HepG2 (cell line): ENCODE results near the gene FKBP10. TPM values are rescaled to one million over a fixed set of nuclear protein-coding genes. Genes with fewer than 3 reads are reported as not detected.

Experiments
- ATM ChIP-seq: fragments of 450-650 bp; IDR thresholded peaks from 2 replicates; pipeline ENCODE4 v1.7.1; 2017; ENCODE audit warnings: mild to moderate bottlenecking, borderline replicate concordance
- DBP ChIP-seq: sonication (generic); formaldehyde crosslinking; IDR thresholded peaks from 2 replicates; pipeline ENCODE4 v1.4.0; 2020; ENCODE audit warnings: missing genetic modification reagents; ENCODE audit errors: not compliant biosample characterization
- EEA1 ChIP-seq: sonication (generic); formaldehyde crosslinking; IDR thresholded peaks from 2 replicates; pipeline ENCODE4 v1.5.1; 2020; ENCODE audit warnings: mild to moderate bottlenecking, missing genetic modification reagents, borderline replicate concordance
- FOXK2 ChIP-seq: fragments of 450-650 bp; IDR thresholded peaks from 2 replicates; pipeline ENCODE4 v1.6.1; 2016
- GFI1 ChIP-seq: sonication (generic); formaldehyde crosslinking; IDR thresholded peaks from 2 replicates; pipeline ENCODE4 v1.5.0; 2020; ENCODE audit warnings: missing genetic modification reagents, mild to moderate bottlenecking, borderline replicate concordance
- HNF4G ChIP-seq, 2 experiments: sonication (generic) in 1 of 2; formaldehyde crosslinking in 1 of 2; IDR thresholded peaks; 2 replicates each; pipeline versions ENCODE4 v1.4.0 to v1.6.1; 2011 to 2020; ENCODE audit warnings: borderline replicate concordance in 2 of 2, low read depth in 2 of 2, mild to moderate bottlenecking in 2 of 2, low read length in 1 of 2, missing genetic modification reagents in 1 of 2, moderate library complexity in 1 of 2
- HNRNPH1 ChIP-seq: fragments of 200-400 bp; formaldehyde crosslinking; optimal IDR thresholded peaks from 2 replicates; pipeline ENCODE3; 2017; ENCODE audit warnings: mild to moderate bottlenecking, low read depth, low read length
- JARID2 ChIP-seq: sonication (generic); formaldehyde crosslinking; IDR thresholded peaks from 2 replicates; pipeline ENCODE4 v1.8.1; 2023; ENCODE audit warnings: missing genetic modification reagents, inconsistent platforms; ENCODE audit not compliant: insufficient replicate concordance
- KLF16 ChIP-seq, 2 experiments: sonication (generic) in 1 of 2; formaldehyde crosslinking in 1 of 2; IDR thresholded peaks; 2 replicates each; pipeline versions ENCODE4 v1.6.1 to v1.8.0; 2016 to 2023; ENCODE audit warnings: missing genetic modification reagents in 2 of 2, missing compliant biosample characterization in 1 of 2
- LCORL ChIP-seq, 2 experiments: fragments of 450-650 bp in 1 of 2; sonication (generic) in 1 of 2; formaldehyde crosslinking in 1 of 2; IDR thresholded peaks; 2 replicates each; pipeline versions ENCODE4 v1.5.0 to v1.6.1; 2017 to 2020; ENCODE audit warnings: antibody characterized with exemption in 1 of 2, missing genetic modification reagents in 1 of 2
- RAD51 ChIP-seq: fragments of 450-650 bp; IDR thresholded peaks from 2 replicates; pipeline ENCODE4 v1.6.1; 2016; ENCODE audit warnings: borderline replicate concordance
- RFXANK ChIP-seq: IDR thresholded peaks from 2 replicates; pipeline ENCODE4 v1.6.1; 2016
- TBL1XR1 ChIP-seq: fragments of 150-350 bp; IDR thresholded peaks from 2 replicates; pipeline ENCODE4 v1.6.1; 2014; ENCODE audit warnings: borderline replicate concordance, low read length; ENCODE audit not compliant: partially characterized antibody
- ZBTB34 ChIP-seq: sonication (generic); formaldehyde crosslinking; IDR thresholded peaks from 2 replicates; pipeline ENCODE4 v1.8.0; 2022; ENCODE audit warnings: mild to moderate bottlenecking, missing genetic modification reagents
- ZBTB49 ChIP-seq: sonication (generic); formaldehyde crosslinking; IDR thresholded peaks from 2 replicates; pipeline ENCODE4 v1.4.0; 2020; ENCODE audit warnings: missing genetic modification reagents, borderline replicate concordance
- ZNF414 ChIP-seq: sonication (generic); formaldehyde crosslinking; IDR thresholded peaks from 2 replicates; pipeline ENCODE4 v1.5.0; 2020; ENCODE audit warnings: missing genetic modification reagents
- ZNF660 ChIP-seq: sonication (generic); formaldehyde crosslinking; IDR thresholded peaks from 2 replicates; pipeline ENCODE4 v1.5.1; 2020; ENCODE audit warnings: mild to moderate bottlenecking, low read depth, missing genetic modification reagents, borderline replicate concordance
- ZNF670 ChIP-seq: sonication (generic); formaldehyde crosslinking; IDR thresholded peaks from 2 replicates; pipeline ENCODE4 v1.8.0; 2022; ENCODE audit warnings: mild to moderate bottlenecking, missing genetic modification reagents, borderline replicate concordance
- ZNF784 ChIP-seq: sonication (generic); formaldehyde crosslinking; IDR thresholded peaks from 2 replicates; pipeline ENCODE4 v1.5.1; 2020; ENCODE audit warnings: missing genetic modification reagents, mild to moderate bottlenecking, borderline replicate concordance
- polyA plus RNA-seq, 8 experiments: library from polyadenylated mRNA; depleted of rRNA in 3 of 8; stranded (reverse) in 7 of 8; unstranded in 1 of 8; fragments of >200 nt; fragmentation: Illumina TruSeq in 4 of 8; extraction: Trizol in 4 of 8; gene quantifications; 2 replicates each; pipeline versions ENCODE4 v1.2.1 to v1.2.3, GENCODE V29; 2011 to 2016; ENCODE audit warnings: low read depth in 4 of 8, missing spikeins in 1 of 8, mixed read lengths in 1 of 8; ENCODE audit not compliant: insufficient read depth in 1 of 8
- total RNA-seq, 5 experiments: library from RNA; depleted of rRNA; stranded (reverse); fragments of >200 nt; fragmentation: Illumina TruSeq; extraction: Trizol; gene quantifications; 2 replicates each; pipeline ENCODE4 v1.2.3, GENCODE V29; 2016; ENCODE audit warnings: low read depth in 1 of 5
- TF ChIP-seq, protein P1 (sequence below): sonication (generic); formaldehyde crosslinking; IDR thresholded peaks from 2 replicates; pipeline ENCODE4 v1.8.1; 2022; ENCODE audit warnings: mild to moderate bottlenecking, missing genetic modification reagents

The FKBP10 gene
- total and polyA plus RNA-seq, 2 of the 13 experiments (the other 11 are each of a cell fraction or from before 2014, with no cell fraction given): 149 to 573 TPM

DNA sequence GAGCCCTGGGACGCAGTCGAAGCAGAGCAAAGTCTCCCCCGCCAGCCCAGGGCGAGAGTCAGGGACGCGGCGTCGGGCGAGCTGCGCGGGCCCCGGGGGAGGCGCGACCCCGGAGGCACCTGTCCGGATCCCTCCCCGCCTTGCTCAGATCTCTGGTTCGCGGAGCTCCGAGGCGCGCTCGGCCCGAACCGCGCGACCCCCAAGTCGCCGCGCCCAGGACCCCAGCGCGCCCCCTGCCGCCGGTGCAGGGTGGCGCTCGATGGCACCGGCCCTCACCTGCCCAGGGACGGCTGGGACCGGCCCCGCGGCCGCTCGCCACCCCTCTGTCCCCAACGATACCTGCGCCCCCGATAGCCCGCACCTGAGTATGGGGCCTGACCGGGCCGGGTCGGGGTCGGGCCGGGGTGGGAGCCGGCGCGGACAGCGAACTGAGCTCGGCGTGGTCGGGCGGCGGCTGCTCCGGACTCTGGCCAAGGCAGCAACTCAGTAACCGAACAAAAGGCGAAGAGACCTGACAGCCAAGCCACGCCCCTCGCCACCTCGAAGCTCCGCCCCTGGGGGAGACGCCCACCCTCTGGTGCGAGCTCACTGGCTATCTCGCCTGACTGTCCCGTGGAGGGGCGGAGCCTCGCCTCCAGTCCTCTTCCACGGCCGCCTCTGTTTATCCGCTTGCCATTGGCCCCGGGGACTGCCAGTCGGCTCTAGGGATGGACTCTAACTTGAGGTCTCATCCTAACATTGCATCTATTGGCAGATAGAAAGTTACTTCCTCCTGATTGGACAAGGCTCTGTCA lies 26.4 kb upstream of the FKBP10 start, which contains the start of gene JUP (continued):
- TF ChIP-seq ZBTB34 (CRISPR knock-in tag) (0 out of 2 replicates have a peak, but pooled peaks have one; percentile 33), ATM (no peak), LCORL (IDR thresholded peaks at IDR 0.05) (no peak), LCORL (CRISPR knock-in tag; IDR thresholded peaks at IDR 0.05) (peak; percentile 42; the same call in 1 of the 2 replicates), RAD51 (no peak), ZNF784 (peak; percentile 94), HNRNPH1 (no peak), EEA1 (CRISPR knock-in tag) (peak; percentile 79; the same call in 1 of the 2 replicates), ZNF670 (CRISPR knock-in tag) (peak; percentile 74), KLF16 (CRISPR knock-in tag; IDR thresholded peaks at IDR 0.05) (peak in 1 of 2 experiments; percentile 85; a peak in 2 of 4 replicates), TBL1XR1 (no peak), GFI1 (CRISPR knock-in tag) (no peak), FOXK2 (peak; percentile 54; the same call in 1 of the 2 replicates), ZNF414 (CRISPR knock-in tag) (no peak), HNF4G (IDR thresholded peaks at IDR 0.05; ENCODE audit: borderline replicate concordance, low read depth, low read length) (peak; percentile 32; the same call in 1 of the 2 replicates), HNF4G (CRISPR knock-in tag; IDR thresholded peaks at IDR 0.05; ENCODE audit: borderline replicate concordance, low read depth) (peak; percentile 39; the same call in 1 of the 2 replicates), ZNF660 (CRISPR knock-in tag) (no peak), RFXANK (CRISPR knock-in tag) (no peak), JARID2 (no peak), ZBTB49 (CRISPR knock-in tag) (no peak), DBP (CRISPR knock-in tag) (peak; percentile 76)
- TF ChIP-seq, protein P1, sequence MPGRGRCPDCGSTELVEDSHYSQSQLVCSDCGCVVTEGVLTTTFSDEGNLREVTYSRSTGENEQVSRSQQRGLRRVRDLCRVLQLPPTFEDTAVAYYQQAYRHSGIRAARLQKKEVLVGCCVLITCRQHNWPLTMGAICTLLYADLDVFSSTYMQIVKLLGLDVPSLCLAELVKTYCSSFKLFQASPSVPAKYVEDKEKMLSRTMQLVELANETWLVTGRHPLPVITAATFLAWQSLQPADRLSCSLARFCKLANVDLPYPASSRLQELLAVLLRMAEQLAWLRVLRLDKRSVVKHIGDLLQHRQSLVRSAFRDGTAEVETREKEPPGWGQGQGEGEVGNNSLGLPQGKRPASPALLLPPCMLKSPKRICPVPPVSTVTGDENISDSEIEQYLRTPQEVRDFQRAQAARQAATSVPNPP (CRISPR knock-in tag): peak; percentile 74; the same call in 1 of the 2 replicates
